ENCODE results near the gene TYK2. TPM values are rescaled to one million over a fixed set of nuclear protein-coding genes. Genes with fewer than 3 reads are reported as not detected.

The TYK2 gene
- total and polyA plus RNA-seq, 9 of the 15 experiments (the other 6 are each of a cell fraction or from before 2014, with no cell fraction given), result 15.0 to 182 (median 85.9) TPM

- TF ChIP-seq E2F1 (CRISPR knock-in tag; IDR thresholded peaks at IDR 0.05) (no peak), PTTG1 (tag; IDR thresholded peaks at IDR 0.05; ENCODE audit: low read depth) (no peak), CUX1 (CRISPR knock-in tag; IDR thresholded peaks at IDR 0.05) (0 out of 2 replicates have a peak, but pooled peaks have one; percentile 56), RBM17 (IDR thresholded peaks at IDR 0.05; ENCODE audit: borderline replicate concordance, low read depth, low read length) (no peak), KDM2B (CRISPR knock-in tag; IDR thresholded peaks at IDR 0.05) (no peak), POLR2AphosphoS5 (IDR thresholded peaks at IDR 0.05; ENCODE audit: control insufficient read depth, insufficient read depth, low read depth, low read length) (peak; percentile 84), ZNF23 (CRISPR knock-in tag; IDR thresholded peaks at IDR 0.05) (no peak), HDGF (IDR thresholded peaks at IDR 0.05) (no peak), ZNF311 (CRISPR knock-in tag; IDR thresholded peaks at IDR 0.05) (no peak), PHF8 (IDR thresholded peaks at IDR 0.05; ENCODE audit: borderline replicate concordance, low read length) (peak; percentile 43; the same call in 1 of the 2 replicates), NR1H2 (CRISPR knock-in tag; IDR thresholded peaks at IDR 0.05) (0 out of 2 replicates have a peak, but pooled peaks have one; percentile 42), DDX20 (tag; IDR thresholded peaks at IDR 0.05; ENCODE audit: low read depth) (no peak), ZNF143 (CRISPR knock-in tag; IDR thresholded peaks at IDR 0.05) (no peak), CXXC5 (CRISPR knock-in tag; IDR thresholded peaks at IDR 0.05) (peak; percentile 75), SRSF9 (IDR thresholded peaks at IDR 0.05; ENCODE audit: borderline replicate concordance, low read depth, low read length) (no peak), MAFF (IDR thresholded peaks at IDR 0.05; ENCODE audit: low read length) (no peak), HNRNPH1 (optimal IDR thresholded peaks at IDR 0.05; ENCODE audit: low read depth, low read length) (no peak), MBD2 (IDR thresholded peaks at IDR 0.05; ENCODE audit: borderline replicate concordance, low read depth) (0 out of 2 replicates have a peak, but pooled peaks have one; percentile 38), ZKSCAN1 (IDR thresholded peaks at IDR 0.05; ENCODE audit: low read depth, low read length) (no peak)
- TF ChIP-seq, protein P1, sequence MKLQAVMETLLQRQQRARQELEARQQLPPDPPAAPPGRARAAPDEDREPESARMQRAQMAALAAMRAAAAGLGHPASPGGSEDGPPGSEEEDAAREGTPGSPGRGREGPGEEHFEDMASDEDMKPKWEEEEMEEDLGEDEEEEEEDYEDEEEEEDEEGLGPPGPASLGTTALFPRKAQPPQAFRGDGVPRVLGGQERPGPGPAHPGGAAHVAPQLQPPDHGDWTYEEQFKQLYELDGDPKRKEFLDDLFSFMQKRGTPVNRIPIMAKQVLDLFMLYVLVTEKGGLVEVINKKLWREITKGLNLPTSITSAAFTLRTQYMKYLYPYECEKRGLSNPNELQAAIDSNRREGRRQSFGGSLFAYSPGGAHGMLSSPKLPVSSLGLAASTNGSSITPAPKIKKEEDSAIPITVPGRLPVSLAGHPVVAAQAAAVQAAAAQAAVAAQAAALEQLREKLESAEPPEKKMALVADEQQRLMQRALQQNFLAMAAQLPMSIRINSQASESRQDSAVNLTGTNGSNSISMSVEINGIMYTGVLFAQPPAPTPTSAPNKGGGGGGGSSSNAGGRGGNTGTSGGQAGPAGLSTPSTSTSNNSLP (IDR thresholded peaks at IDR 0.05; ENCODE audit: borderline replicate concordance, low read depth, low read length), result no peak
These were observed 64.8 kb downstream of the TYK2 start, which contains the start of gene FDX2 (continued) for GRCh38 chr19:10315335-10316214.

Data from K562 (cell line).